OCI-LY3 (cell line): ENCODE measurements around the gene GPR156.

Experiments used
- H2AFZ ChIP-seq: fragments of 200-600, 300-600 bp; shearing (Covaris generic); 2 replicates; pipeline ENCODE4 v1.6.0; 2014; ENCODE audit warnings: antibody characterized with exemption, low read depth, low read length
- H3K27ac ChIP-seq: fragments of 200-600, 300-600 bp; sonication (generic); 2 replicates; pipeline ENCODE4 v1.5.1; 2014; ENCODE audit warnings: mild to moderate bottlenecking, low read length, moderate library complexity, mixed read lengths
- H3K27me3 ChIP-seq: fragments of 200-600, 300-600 bp; sonication (generic); 2 replicates; pipeline ENCODE4 v1.6.1; 2014; ENCODE audit warnings: low read depth, low read length, mixed read lengths
- H3K36me3 ChIP-seq: fragments of 200-600, 300-600 bp; sonication (generic); replicated peaks from 2 replicates; pipeline ENCODE3; 2014; ENCODE audit warnings: low read depth, low read length, mixed read lengths
- H3K4me1 ChIP-seq: fragments of 300-600, 200-600 bp; sonication (generic); 2 replicates; pipeline ENCODE4 v1.6.1; 2014; ENCODE audit warnings: low read length, mixed read lengths
- H3K4me2 ChIP-seq: fragments of 200-600, 300-600 bp; sonication (generic); 2 replicates; pipeline ENCODE4 v1.6.1; 2014; ENCODE audit warnings: low read length, mixed read lengths
- H3K4me3 ChIP-seq: fragments of 300-600, 200-600 bp; sonication (generic); 2 replicates; pipeline ENCODE4 v1.5.1; 2014; ENCODE audit warnings: antibody characterized with exemption, mild to moderate bottlenecking, low read length, moderate library complexity
- H3K79me2 ChIP-seq: fragments of 300-600, 200-600 bp; shearing (Covaris generic); 2 replicates; pipeline ENCODE4 v1.6.1; 2014; ENCODE audit warnings: mild to moderate bottlenecking, low read length, mixed read lengths
- H3K9ac ChIP-seq: fragments of 300-600, 200-600 bp; shearing (Covaris generic); 2 replicates; pipeline ENCODE4 v1.6.0; 2014; ENCODE audit warnings: mild to moderate bottlenecking, low read length, moderate library complexity
- H3K9me3 ChIP-seq: fragments of 200-600, 300-600 bp; shearing (Covaris generic); 2 replicates; pipeline ENCODE4 v1.6.1; 2014; ENCODE audit warnings: low read length, mixed read lengths; ENCODE audit not compliant: insufficient read depth
- H4K20me1 ChIP-seq: fragments of 200-600, 300-600 bp; sonication (generic); 2 replicates; pipeline ENCODE4 v1.6.1; 2016; ENCODE audit warnings: low read length, mixed read lengths; ENCODE audit not compliant: insufficient read depth
- EZH2phosphoT487 ChIP-seq: fragments of 200-600 bp; shearing (Covaris generic); IDR thresholded peaks from 2 replicates; pipeline ENCODE4 v1.6.1; 2018; ENCODE audit warnings: antibody characterized with exemption, mixed run types, low read depth
- TF ChIP-seq, protein P1 (sequence below): fragments of 200-600, 300-600 bp; sonication (generic); IDR thresholded peaks from 2 replicates; pipeline ENCODE4 v1.5.1; 2014; ENCODE audit warnings: antibody characterized with exemption, low read length, low read depth

The GPR156 gene

GRCh38 chr3:120167488-120167887 is 117.5 kb downstream of the GPR156 start:
- H3K4me3 ChIP-seq = no peak overlapping the region
- H3K36me3 ChIP-seq = no peaks in the 10 kb centered on the region
- no peaks in the 10 kb centered on the region for H3K9me3 ChIP-seq
- H3K27ac ChIP-seq = no peak overlapping the region
- H3K27me3 ChIP-seq = no peaks in the 10 kb centered on the region
- no peaks in the 10 kb centered on the region for H3K79me2 ChIP-seq
- peaks cover 11% of the 10 kb centered on the region; the same call in 1 of the 2 replicates for H3K4me1 ChIP-seq
- H2AFZ ChIP-seq = no peak overlapping the region
- no peak overlapping the region for H3K9ac ChIP-seq
- H3K4me2 ChIP-seq = no peak overlapping the region
- TF ChIP-seq, protein P1, sequence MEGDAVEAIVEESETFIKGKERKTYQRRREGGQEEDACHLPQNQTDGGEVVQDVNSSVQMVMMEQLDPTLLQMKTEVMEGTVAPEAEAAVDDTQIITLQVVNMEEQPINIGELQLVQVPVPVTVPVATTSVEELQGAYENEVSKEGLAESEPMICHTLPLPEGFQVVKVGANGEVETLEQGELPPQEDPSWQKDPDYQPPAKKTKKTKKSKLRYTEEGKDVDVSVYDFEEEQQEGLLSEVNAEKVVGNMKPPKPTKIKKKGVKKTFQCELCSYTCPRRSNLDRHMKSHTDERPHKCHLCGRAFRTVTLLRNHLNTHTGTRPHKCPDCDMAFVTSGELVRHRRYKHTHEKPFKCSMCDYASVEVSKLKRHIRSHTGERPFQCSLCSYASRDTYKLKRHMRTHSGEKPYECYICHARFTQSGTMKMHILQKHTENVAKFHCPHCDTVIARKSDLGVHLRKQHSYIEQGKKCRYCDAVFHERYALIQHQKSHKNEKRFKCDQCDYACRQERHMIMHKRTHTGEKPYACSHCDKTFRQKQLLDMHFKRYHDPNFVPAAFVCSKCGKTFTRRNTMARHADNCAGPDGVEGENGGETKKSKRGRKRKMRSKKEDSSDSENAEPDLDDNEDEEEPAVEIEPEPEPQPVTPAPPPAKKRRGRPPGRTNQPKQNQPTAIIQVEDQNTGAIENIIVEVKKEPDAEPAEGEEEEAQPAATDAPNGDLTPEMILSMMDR = no peak
- TF ChIP-seq EZH2phosphoT487 = no peak
- H4K20me1 ChIP-seq = no peaks in the 10 kb centered on the region

GRCh38 chr3:120163816-120164215 is 121.2 kb downstream of the GPR156 start:
- H3K9ac ChIP-seq = no peak overlapping the region
- no peak overlapping the region for H2AFZ ChIP-seq
- H3K79me2 ChIP-seq = no peaks in the 10 kb centered on the region
- no peak overlapping the region for H3K4me3 ChIP-seq
- no peak for TF ChIP-seq EZH2phosphoT487
- TF ChIP-seq, protein P1 = no peak
- no peak overlapping the region for H3K4me2 ChIP-seq
- H3K36me3 ChIP-seq = no peaks in the 10 kb centered on the region
- H4K20me1 ChIP-seq = no peaks in the 10 kb centered on the region
- H3K27ac ChIP-seq = no peak overlapping the region
- H3K27me3 ChIP-seq = no peaks in the 10 kb centered on the region
- peaks cover 22% of the 10 kb centered on the region for H3K4me1 ChIP-seq
- no peaks in the 10 kb centered on the region for H3K9me3 ChIP-seq

- H3K27ac ChIP-seq = no peak overlapping the region
- no peaks in the 10 kb centered on the region for H3K27me3 ChIP-seq
- H2AFZ ChIP-seq = 0 out of 2 replicates have a peak overlapping the region, but pooled peaks have one; percentile 14
- no peaks in the 10 kb centered on the region for H3K79me2 ChIP-seq
- no peak for TF ChIP-seq EZH2phosphoT487
- no peaks in the 10 kb centered on the region for H3K36me3 ChIP-seq
- H3K4me2 ChIP-seq = peak overlapping the region; percentile 28
- no peaks in the 10 kb centered on the region for H4K20me1 ChIP-seq
- H3K9me3 ChIP-seq = no peaks in the 10 kb centered on the region
- no peak overlapping the region for H3K9ac ChIP-seq
- no peak overlapping the region for H3K4me3 ChIP-seq
- H3K4me1 ChIP-seq = peaks cover 22% of the 10 kb centered on the region
Measured at GRCh38 chr3:120163026-120163425, 122.0 kb downstream of the GPR156 start.

- H3K27ac ChIP-seq = no peak overlapping the region
Measured at GRCh38 chr3:120162400-120162799, 122.6 kb downstream of the GPR156 start.

More at GRCh38 chr3:120162400-120162799, 122.6 kb downstream of the GPR156 start:
- Histone ChIP-seq H3K36me3 (no peaks in the 10 kb centered on the region), H3K4me3 (no peak overlapping the region), H4K20me1 (no peaks in the 10 kb centered on the region), H2AFZ (no peak overlapping the region), H3K4me2 (no peak overlapping the region), H3K27me3 (no peaks in the 10 kb centered on the region), H3K79me2 (no peaks in the 10 kb centered on the region), H3K9me3 (no peaks in the 10 kb centered on the region), H3K4me1 (peaks cover 22% of the 10 kb centered on the region), H3K9ac (no peak overlapping the region)
- no peak for TF ChIP-seq EZH2phosphoT487
- TF ChIP-seq, protein P1 = no peak
